ENCODE data around the gene ZNF592.

ZNF592 gene

GRCh38 chr15:84782346-84782745 is 34.0 kb downstream of the ZNF592 start:
- no peak for DNase-seq

GRCh38 chr15:84783493-84784251 is 35.3 kb downstream of the ZNF592 start:
- no peak for DNase-seq

- DNase-seq, result no peak
Observed at GRCh38 chr15:84784262-84784661, 35.9 kb downstream of the ZNF592 start.

GRCh38 chr15:84785053-84785452 is 36.7 kb downstream of the ZNF592 start:
- DNase-seq, result no peak

DNA sequence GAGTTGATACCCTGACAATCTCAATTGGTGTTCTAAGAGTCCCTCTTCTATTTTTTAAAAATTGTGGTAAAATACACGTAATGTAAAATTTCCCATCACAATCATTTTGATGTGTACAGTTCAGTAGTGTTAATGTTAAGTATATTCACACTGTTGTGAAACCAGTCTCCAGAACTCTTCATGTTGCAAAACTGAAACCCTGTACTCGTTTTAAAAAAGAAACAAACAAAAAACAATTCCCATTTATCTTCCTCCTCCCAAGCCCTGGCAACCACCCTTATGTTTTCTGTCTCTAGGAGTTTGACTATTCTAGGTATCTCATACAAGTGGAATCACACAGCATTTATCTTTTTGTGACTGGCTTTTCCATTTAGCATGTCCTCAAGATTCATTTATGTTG is 40.1 kb downstream of the ZNF592 start:
- DNase-seq, result no peak

DNA sequence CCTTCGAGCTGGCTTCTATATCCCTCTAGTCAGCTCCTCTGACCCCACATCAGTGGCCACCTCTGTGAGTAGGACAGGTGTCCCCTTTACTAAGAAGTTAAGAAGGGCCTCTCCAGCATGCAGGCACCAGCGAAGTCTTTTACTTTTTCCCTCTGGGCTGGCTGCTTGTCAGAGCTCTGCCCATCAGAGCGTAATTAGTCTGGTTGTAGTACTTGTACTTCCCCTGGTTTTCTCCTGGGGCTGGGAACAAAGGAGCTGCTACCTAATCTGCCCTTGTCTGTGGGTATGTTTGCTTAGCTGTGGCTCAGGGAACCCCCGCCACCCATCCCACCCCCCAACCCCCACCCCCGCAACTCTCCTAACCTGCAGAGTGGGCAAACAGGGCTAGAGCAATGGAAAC is 41.4 kb downstream of the ZNF592 start:
- no peak for DNase-seq

DNA sequence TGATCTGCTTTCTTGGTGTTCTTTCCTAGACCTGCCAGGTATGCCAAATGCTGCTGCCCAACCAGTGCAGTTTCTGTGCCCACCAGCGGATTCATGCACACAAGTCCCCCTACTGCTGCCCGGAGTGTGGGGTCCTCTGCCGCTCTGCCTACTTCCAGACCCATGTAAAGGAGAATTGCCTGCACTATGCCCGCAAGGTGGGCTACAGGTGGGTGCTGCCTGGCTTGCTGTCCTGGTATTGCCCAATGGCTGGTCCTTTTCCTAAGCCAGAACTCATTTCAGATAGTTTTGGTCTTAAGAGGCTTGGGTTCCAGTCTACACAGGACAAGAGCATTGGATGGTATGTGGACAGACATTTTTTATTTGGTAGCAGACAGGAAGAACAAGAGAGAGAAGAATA is 42.3 kb downstream of the ZNF592 start:
- no peak for DNase-seq

GRCh38 chr15:84791763-84792162 is 43.4 kb downstream of the ZNF592 start:
- DNase-seq, result no peak

GRCh38 chr15:84793431-84794161 is 45.2 kb downstream of the ZNF592 start:
- DNase-seq, result no peak

- no peak for DNase-seq
Observed at GRCh38 chr15:84794162-84794547, 45.8 kb downstream of the ZNF592 start.

DNA sequence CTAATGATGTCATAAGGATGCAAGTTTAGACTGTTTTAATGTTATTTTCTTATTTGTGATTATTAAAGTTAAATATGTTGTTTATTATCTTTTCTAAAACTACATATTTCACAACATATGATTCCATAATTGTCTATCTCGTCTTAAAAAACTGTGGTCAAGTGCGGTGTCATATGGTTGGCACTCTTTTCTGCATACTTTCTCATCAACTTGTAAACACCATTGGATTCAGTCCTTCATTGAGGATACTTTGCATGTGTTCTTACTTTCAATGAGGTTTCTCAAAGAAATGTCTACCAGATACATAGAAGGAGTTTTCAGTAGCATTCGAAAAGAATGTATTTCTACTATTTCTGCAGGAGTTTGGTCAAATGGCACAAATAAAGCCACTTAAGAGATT is 46.8 kb downstream of the ZNF592 start:
- DNase-seq, result no peak

- no peak for DNase-seq
Observed at GRCh38 chr15:84797212-84797611, 48.8 kb downstream of the ZNF592 start.

GRCh38 chr15:84797801-84798200 is 49.4 kb downstream of the ZNF592 start:
- DNase-seq, result no peak

DNA sequence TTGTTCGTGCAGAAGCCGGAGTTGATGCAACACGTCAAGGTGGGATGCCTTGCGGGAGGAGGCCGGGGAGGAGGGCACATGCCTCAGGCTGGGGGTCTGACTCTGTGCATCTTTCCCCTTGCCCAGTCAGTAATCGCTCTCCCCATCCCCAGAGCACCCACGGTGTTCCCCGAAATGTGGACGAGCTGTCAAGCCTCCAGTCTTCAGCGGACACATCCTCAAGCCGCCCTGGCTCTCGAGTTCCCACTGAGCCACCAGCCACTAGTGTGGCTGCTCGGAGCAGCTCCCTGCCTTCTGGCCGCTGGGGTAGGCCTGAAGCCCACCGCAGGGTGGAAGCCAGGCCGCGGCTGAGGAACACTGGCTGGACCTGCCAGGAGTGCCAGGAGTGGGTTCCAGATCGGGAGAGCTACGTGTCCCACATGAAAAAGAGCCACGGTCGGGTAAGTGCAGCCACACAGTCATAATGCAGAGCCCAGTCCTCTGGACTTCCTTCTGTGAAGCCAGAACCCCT is 50.1 kb downstream of the ZNF592 start:
- no peak for DNase-seq

DNA sequence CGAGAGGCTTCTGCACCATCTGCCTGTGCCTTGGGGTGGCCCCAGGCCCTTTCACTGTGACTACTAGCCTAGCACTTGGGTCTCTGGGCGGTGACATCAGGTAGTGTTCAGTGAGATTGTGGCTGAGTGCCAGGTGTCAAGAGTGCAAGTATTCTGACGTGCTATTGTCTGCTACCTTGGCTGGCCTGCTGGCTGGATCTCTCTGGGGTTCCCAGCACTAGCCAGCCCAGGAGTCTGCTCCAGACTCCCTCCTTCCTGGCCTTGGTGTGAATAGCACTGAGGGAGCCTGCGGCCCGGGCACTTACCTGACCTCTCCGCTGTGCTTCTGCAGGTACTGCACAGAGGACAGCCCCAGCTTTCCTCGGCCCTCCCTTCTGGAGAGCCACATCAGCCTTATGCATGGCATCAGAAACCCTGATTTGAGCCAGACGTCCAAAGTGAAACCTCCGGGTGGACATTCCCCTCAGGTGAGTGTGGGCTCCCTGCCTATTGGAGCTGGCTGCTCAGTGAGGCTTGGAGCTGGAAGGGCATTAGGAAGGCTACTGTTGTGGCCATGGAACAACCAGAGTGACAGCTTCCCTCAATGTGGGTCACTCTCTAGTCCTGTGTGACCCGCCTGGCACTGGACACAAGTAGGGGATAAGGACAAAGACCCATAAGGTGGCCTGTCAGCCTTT is 51.3 kb downstream of the ZNF592 start:
- DNase-seq, result no peak

DNA sequence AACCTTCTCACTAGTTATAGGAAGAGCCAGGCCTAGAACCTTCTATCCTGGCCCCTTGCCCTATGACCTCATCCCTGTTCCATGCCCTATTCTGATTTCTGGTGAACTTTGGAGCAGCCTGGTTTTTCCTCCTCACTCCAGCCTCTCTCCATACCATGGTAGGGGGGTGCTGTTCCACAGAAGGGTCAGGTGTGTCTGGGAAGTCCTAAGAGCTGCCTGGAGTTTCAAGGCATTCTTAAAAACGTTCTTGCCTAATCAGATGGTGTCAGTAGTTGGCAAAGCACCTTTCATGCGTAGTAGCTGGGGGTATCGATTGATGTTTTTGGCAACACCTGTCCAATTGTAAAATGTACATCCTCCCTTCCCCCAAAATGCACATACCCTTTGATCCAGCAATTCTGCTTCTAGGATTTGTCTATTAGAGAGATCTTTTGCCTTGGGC is 52.0 kb downstream of the ZNF592 start:
- DNase-seq, result no peak

GRCh38 chr15:84804005-84804900 is 55.9 kb downstream of the ZNF592 start:
- DNase-seq, result no peak

- DNase-seq, result no peak
Observed at GRCh38 chr15:84805221-84805620, 56.8 kb downstream of the ZNF592 start.

DNA sequence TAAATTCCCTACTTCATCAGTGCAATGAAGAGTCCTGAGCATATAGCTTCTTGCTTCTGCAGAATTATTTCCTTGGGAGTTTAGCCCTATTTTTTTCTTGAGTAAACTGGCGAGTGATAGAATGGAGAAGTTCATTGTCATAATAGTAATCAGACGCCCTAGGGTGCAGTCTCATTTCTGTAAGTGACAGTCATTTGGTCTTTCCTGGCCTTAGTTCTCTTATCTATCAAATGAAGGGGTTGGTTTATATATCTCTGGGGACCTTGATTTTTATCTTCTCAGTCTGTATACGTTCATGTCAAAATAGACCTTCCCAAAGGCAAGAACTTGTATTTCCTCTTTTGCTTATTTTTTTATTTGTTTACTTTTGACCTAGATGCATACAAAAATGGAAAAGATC is 58.8 kb downstream of the ZNF592 start:
- DNase-seq, result no peak

DNA sequence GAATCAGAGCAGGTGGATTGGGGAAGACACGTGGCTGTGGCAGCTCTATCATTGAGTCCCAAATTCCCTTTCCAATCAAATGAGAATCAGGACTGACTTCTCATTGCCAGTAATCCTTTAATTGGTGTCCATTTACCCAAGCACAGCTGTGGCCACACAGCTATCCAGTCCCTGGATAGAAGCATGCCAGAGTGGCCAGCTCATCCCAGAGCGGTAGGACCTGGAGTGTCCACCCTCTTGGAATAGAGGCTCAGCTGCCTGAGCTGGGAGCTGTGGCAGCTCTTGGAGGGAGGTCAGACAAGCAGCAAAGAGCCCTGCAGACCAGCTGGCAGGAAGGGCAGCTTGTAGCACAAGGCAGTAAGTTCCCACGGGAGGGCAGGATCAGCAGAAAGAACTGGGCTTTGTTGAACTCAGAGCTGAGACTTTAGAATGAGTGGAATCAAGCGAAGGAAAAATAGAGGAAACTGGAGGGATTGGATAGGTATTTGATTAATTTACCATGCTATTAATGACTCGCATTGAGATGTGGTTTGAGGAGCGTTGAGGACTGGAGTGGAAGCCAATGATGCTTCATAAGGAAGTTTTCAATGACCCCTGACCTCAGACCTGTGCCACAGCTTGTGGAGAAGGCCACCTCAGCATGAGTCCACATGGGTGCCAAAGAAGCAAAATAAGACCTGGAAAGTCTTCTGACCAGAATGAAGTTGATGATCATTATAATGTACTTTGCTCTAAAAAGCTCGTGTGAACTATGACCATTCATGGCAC is 61.9 kb downstream of the ZNF592 start:
- DNase-seq, result no peak

- DNase-seq, result no peak
Observed at GRCh38 chr15:84811151-84811550, 62.8 kb downstream of the ZNF592 start.

GRCh38 chr15:84811828-84812227 is 63.4 kb downstream of the ZNF592 start:
- no peak for DNase-seq
